Stimulated activated naive CD8-positive, alpha-beta T cell treated with anti-CD3 and anti-CD28 coated beads, Interleukin-15, Interleukin-2, amounts not matched to agents 100 U/mL and 50 U/mL, for 24 hours (primary cell): ENCODE measurements around the gene SLC25A48.
A peak's percentile ranks its signal among the peaks of the same experiment; 100 is the strongest.
"Not testable (repeated sequence)": the region's sequence is repeated elsewhere in the genome, so short reads cannot be mapped to it uniquely, and the experiment has no call there.

Experiments used
- ATAC-seq: fragments of 150-1000 bp; cut with Tn5 transposase; one replicate; pipeline ENCODE4 v1.10.0; 2021
- DNase-seq: peaks from one replicate; pipeline ENCODE4 v3.0.0; 2021

The SLC25A48 gene

GRCh38 chr5:135829681-135830383 lies 4.6 kb upstream of the SLC25A48 start:
- DNase-seq = peak; percentile 58
- ATAC-seq = no peak

DNA sequence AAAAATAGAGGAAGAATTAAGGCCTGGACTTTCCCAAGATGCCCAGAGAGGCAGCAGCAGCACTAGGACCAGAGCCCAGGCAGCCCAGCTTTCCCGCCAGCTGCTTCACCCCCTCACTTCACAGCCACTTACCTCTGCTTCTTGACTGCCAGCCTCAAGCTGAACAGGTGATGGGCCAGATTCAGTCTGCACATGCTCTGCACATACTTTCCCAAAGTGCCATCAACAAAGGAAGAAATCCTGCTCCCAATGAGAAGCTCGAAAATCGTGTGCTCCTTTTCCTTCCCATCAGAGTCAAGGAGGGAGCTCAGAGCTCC lies 4.1 kb upstream of the SLC25A48 start:
- DNase-seq (no peak), ATAC-seq (no peak)

GRCh38 chr5:135830876-135831275 lies 3.6 kb upstream of the SLC25A48 start:
- ATAC-seq = no peak

DNA sequence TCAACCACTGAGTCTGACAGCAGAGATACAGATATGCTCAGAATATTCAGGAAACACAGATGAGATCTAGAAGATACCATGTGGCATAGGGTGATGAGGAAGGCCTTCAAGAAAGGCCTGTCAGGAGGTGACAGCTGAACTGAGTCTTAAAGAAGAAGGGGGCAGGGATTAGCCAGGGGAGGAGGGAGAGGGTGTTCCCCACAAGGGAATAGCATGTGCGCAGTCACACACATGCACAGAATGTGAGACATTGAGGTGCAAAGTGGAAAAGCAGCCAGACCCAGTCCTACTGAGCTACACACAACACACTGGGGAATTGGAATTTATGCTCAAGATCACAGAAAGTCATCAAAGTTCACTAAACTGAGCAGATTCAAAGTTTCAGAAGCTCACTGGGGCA lies 3.0 kb upstream of the SLC25A48 start:
- ATAC-seq (no peak), DNase-seq (no peak)

More at GRCh38 chr5:135830876-135831275, 3.6 kb upstream of the SLC25A48 start:
- no peak for DNase-seq

DNA sequence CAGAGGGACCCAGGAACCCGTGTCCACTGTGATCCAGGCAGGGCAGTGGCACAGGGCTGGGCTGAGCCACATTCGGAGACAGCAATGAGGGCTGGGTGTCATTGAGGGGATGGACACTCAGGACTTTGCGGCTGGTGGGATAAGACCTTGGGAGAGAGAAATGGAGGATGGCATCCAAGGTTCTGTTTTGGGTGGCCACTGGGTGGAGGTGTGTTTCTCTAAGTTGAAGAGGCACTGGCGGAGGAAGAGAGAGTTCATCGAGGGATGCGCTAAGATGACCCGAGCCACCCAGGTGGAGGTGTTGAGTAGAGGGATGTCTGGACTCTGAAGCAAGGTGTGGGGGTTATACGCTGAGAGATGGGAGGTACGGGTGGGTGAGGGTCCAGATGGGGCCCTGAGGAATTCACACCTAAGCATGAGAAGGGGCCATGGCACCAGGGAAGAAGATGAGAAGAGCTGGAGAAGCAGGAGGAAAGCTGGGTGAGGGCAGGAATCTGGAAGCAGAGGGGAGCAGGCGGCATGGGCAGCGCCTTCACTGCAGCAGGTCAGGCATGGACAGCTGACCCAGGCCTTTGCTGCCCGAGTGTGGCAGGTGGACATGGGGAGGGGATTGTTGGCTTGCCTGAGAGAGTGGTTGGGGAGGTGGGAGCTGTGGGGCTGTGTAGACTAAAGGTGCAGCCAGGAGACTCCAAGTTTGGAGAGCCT lies 2.5 kb upstream of the SLC25A48 start:
- DNase-seq = no peak
- no peak for ATAC-seq

DNA sequence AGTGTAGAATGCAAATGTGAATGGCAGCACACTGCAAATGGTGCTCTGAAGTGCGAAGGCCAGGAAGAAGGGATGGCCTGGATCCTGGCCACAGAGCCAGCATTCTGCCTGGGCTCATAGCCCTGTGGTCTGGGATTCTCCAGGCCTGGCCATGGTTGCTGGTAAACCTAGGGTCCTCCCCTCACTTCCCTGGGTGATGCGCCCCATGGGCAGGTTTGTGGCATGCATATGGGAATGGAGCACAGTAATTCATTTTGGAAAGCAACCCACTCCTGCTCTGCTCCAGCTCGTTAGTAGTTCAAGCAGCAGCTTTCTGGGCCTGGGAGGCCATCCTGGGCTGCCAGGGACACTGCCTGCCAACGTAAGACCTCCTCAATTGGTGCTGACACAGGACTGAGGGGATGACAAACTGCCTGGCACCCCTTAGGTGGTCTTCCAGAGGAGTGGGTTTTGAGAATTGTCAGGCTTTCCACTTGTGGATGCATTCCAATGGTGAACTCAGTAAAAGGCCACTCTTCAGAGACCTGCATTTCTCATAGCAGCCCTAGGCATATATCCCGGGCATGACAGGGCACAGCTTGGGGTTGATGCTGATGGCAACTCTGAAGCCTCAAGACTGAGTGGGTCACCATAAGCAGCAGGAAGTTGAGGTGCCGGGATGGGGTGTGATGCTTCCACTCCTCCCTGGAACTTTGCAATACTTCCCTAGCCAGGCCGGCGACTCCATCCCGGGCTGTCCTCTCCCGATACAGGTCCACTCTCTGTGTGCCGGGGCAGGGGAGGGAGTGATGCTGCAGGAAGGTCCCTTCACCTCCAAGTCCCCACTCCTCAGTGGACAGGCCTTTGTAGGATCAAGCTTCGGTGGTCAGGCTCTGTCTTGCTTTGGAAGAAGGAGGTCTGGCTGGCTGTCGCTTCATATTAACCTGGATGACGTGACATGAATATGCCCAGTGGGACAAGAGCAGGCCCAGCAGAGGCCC lies 1.2 kb upstream of the SLC25A48 start:
- DNase-seq (no peak), ATAC-seq (no peak)

GRCh38 chr5:135833961-135834638 lies 363 bp upstream of the SLC25A48 start:
- DNase-seq (no peak), ATAC-seq (no peak)

GRCh38 chr5:135835766-135836165 lies 1.3 kb downstream of the SLC25A48 start:
- no peak for DNase-seq
- ATAC-seq = no peak

DNA sequence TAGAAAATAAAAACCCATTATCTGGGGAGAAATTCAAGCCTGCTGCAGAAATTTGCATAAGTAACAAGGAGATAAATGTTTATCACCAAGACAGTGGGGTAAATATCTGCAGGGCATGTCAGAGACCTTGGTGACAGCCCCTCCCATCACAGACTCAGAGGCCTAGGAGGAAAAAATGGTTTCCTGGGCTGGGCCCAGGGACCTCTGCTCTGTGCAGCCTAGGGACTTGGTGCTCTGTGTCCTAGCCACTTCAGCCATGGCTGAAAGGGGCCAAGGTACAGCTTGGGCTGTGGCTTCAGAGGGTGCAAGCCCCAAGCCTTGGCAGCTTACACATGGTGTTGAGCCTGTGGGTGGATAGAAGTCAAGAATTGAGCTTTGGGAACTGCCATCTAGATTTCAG lies 3.9 kb downstream of the SLC25A48 start:
- DNase-seq, ATAC-seq: not testable (repeated sequence)

- no peak for DNase-seq
Measured at GRCh38 chr5:135839566-135839965, 5.1 kb downstream of the SLC25A48 start.

GRCh38 chr5:135840959-135841358 lies 6.5 kb downstream of the SLC25A48 start:
- DNase-seq (no peak), ATAC-seq (no peak)

More at GRCh38 chr5:135839566-135839965, 5.1 kb downstream of the SLC25A48 start:
- ATAC-seq = no peak

GRCh38 chr5:135842737-135843136 lies 8.3 kb downstream of the SLC25A48 start:
- ATAC-seq (no peak), DNase-seq (no peak)

- ATAC-seq = no peak
- no peak for DNase-seq
Measured at GRCh38 chr5:135843571-135844337, 9.3 kb downstream of the SLC25A48 start.

GRCh38 chr5:135846311-135846710 lies 11.8 kb downstream of the SLC25A48 start:
- ATAC-seq = no peak
- no peak for DNase-seq

GRCh38 chr5:135847976-135848375 lies 13.5 kb downstream of the SLC25A48 start:
- DNase-seq (no peak), ATAC-seq (no peak)

GRCh38 chr5:135850231-135850630 lies 15.8 kb downstream of the SLC25A48 start:
- no peak for ATAC-seq
- no peak for DNase-seq

DNA sequence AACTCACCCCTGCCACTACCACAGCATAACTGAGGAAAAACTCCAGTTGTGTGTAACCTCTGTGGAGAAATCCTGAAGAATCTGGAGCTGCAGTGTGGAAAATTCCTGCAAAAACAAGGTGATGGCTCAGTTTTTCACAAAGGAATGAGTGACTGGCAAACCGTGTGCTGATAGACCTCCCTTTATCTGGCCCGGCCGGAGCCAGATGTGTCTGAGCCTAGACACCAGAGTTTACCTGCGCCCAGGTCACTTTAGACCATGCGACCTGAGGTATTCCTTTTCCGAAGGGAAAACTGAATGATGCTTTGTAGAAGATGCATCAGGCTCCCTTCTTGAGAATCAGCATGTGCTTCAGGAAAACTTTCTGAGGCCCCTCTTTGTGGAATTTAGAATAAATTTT lies 16.2 kb downstream of the SLC25A48 start:
- no peak for ATAC-seq

DNA sequence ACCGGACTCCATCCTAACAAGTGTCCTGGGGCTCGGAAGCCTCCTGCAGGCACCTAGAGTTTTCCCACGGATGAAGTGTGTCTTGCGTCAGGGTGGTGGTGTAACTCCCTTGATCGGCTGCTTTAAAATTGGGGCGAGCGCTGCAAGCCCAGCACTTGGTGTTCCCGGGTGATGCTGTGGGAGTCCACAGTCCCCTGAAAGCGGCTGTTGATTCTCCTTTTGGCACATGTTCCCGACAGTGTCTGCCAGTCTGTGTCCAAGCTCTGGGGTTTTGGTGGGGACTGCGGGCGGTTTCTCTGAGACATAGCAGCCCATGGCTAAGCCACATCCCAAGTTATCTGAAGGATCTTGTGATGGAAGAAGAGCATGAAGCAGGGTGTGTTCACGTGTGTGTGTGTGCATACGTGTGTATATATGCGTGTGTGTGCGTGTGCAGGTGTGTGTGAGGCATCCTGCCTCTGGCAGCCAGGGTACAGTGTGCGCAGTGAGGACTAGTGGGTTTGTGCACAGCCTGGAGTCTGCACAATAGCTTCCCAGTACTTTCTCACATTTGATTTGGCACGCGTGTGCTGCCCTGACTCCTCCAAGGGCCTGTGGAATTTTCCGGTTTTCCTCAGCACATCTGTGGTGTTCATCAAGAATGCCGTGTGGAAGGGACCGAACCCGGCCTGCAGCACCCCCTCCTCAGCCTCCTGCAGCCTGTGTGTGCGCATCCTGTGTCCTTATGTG lies 16.9 kb downstream of the SLC25A48 start:
- DNase-seq (no peak), ATAC-seq (no peak)

More for the DNA sequence above, 16.2 kb downstream of the SLC25A48 start:
- no peak for DNase-seq

GRCh38 chr5:135851915-135852845 lies 17.7 kb downstream of the SLC25A48 start:
- DNase-seq (no peak), ATAC-seq (no peak)
